NOMO-1 (cell line): ENCODE measurements around the gene GLYATL1B.
"Not testable (repeated sequence)": the region's sequence is repeated elsewhere in the genome, so short reads cannot be mapped to it uniquely, and the experiment has no call there.

Experiments used
- DNase-seq, 2 experiments: peaks; one replicate each; lab custom pipeline; 2025; ENCODE audit not compliant: unreplicated experiment in 2 of 2; lab: John Stamatoyannopoulos, UW

GLYATL1B gene

GRCh38 chr11:59095225-59095624 lies 9.1 kb downstream of the GLYATL1B start:
- DNase-seq, result peak; percentile 13 to 61

GRCh38 chr11:59095972-59096575 lies 10.0 kb downstream of the GLYATL1B start:
- DNase-seq, result not testable (repeated sequence)

GRCh38 chr11:59097113-59097708 lies 11.1 kb downstream of the GLYATL1B start:
- DNase-seq, result peak in 1 of 2 experiments; percentile 39

GRCh38 chr11:59097938-59098337 lies 11.8 kb downstream of the GLYATL1B start:
- not testable (repeated sequence) for DNase-seq

GRCh38 chr11:59102259-59102765 lies 16.2 kb downstream of the GLYATL1B start:
- DNase-seq, result peak; percentile 72 to 76

- peak; percentile 78 to 92 for DNase-seq
Measured at GRCh38 chr11:59106363-59107336, 20.5 kb downstream of the GLYATL1B start, which contains the start of gene FAM111B. TSS of gene FAM111B (plus strand) at chr11:59107237. CDS start at chr11:59109626, 2,389 bp downstream.

- DNase-seq, result peak in 1 of 2 experiments; percentile 23
Measured at GRCh38 chr11:59107721-59108120, 21.6 kb downstream of the GLYATL1B start.

- no peak for DNase-seq
Measured at GRCh38 chr11:59112494-59112893, 26.4 kb downstream of the GLYATL1B start.

- no peak for DNase-seq
Measured at GRCh38 chr11:59114344-59114743, 28.2 kb downstream of the GLYATL1B start.

- no peak for DNase-seq
Measured at GRCh38 chr11:59115553-59115952, 29.4 kb downstream of the GLYATL1B start.

- no peak for DNase-seq
Measured at GRCh38 chr11:59117774-59118173, 31.7 kb downstream of the GLYATL1B start.

- DNase-seq, result no peak
Measured at GRCh38 chr11:59119826-59120225, 33.7 kb downstream of the GLYATL1B start.

- DNase-seq, result peak; percentile 54
Measured at GRCh38 chr11:59135648-59136461, 49.7 kb downstream of the GLYATL1B start.

- DNase-seq, result not testable (repeated sequence)
Measured at GRCh38 chr11:59136551-59136950, 50.4 kb downstream of the GLYATL1B start.

GRCh38 chr11:59137190-59137589 lies 51.1 kb downstream of the GLYATL1B start:
- no peak for DNase-seq

- DNase-seq, result no peak
Measured at GRCh38 chr11:59138643-59139042, 52.5 kb downstream of the GLYATL1B start.

GRCh38 chr11:59141191-59141590 lies 55.1 kb downstream of the GLYATL1B start:
- no peak for DNase-seq

- peak in 1 of 2 experiments; percentile 40 for DNase-seq
Measured at GRCh38 chr11:59141673-59142460, 55.8 kb downstream of the GLYATL1B start.
